ENCODE results near the gene MREG. TPM values are rescaled to one million over a fixed set of nuclear protein-coding genes. Genes with fewer than 3 reads are reported as not detected.

MREG gene
- total RNA-seq, 1 experiment from 2014 or later, result 23.0 TPM

GRCh38 chr2:216044883-216045486 is 31.6 kb upstream of the MREG start:
- no peaks in the 10 kb centered on the region for H3K4me1 ChIP-seq (replicated peaks; ENCODE audit: insufficient read depth)
- TF ChIP-seq CTCF (conservative IDR thresholded peaks at IDR 0.05) (no peak), EZH2 (IDR thresholded peaks at IDR 0.05; ENCODE audit: low read depth) (no peak)
- H2AFZ ChIP-seq, result no peak overlapping the region
- no peaks in the 10 kb centered on the region for H3K36me3 ChIP-seq (ENCODE audit: low read depth)
- no peaks in the 10 kb centered on the region for H3K79me2 ChIP-seq (ENCODE audit: low read depth)
- no peaks in the 10 kb centered on the region for H3K9me2 ChIP-seq (ENCODE audit: insufficient read depth)
- H3K9me3 ChIP-seq (ENCODE audit: insufficient read depth, low read depth), result no peaks in the 10 kb centered on the region
- no peak overlapping the region for H3K4me3 ChIP-seq
- no peak overlapping the region for H3K4me2 ChIP-seq
- CTCF ChIA-PET, result no interaction called here
- no peak overlapping the region for H3K27ac ChIP-seq
- intact Hi-C loops (cut with micrococcal nuclease; ENCODE audit: unreplicated experiment), result no loop called here
- BruUV-seq (replicated peaks), result no TSS peak
- no peak for DNase-seq
- no peaks in the 10 kb centered on the region for H3F3A ChIP-seq (ENCODE audit: insufficient read depth, low read depth)
- POLR2A ChIA-PET (ENCODE audit: unreplicated experiment), result no interaction called here
- H4K20me1 ChIP-seq (ENCODE audit: insufficient read depth), result no peaks in the 10 kb centered on the region
- no peaks in the 10 kb centered on the region for H3K27me3 ChIP-seq (ENCODE audit: insufficient read depth, low read depth)

- no peak overlapping the region for H3K27ac ChIP-seq
- DNase-seq, result no peak
- no peaks in the 10 kb centered on the region for H3F3A ChIP-seq (ENCODE audit: insufficient read depth, low read depth)
- no peaks in the 10 kb centered on the region for H4K20me1 ChIP-seq (ENCODE audit: insufficient read depth)
- no TSS peak for BruUV-seq (replicated peaks)
- no peaks in the 10 kb centered on the region for H3K27me3 ChIP-seq (ENCODE audit: insufficient read depth, low read depth)
- H3K9me3 ChIP-seq (ENCODE audit: insufficient read depth, low read depth), result no peaks in the 10 kb centered on the region
- intact Hi-C loops (cut with micrococcal nuclease; ENCODE audit: unreplicated experiment), result no loop called here
- no peak overlapping the region for H2AFZ ChIP-seq
- no peaks in the 10 kb centered on the region for H3K4me1 ChIP-seq (replicated peaks; ENCODE audit: insufficient read depth)
- TF ChIP-seq EZH2 (IDR thresholded peaks at IDR 0.05; ENCODE audit: low read depth), result no peak
- no peak for TF ChIP-seq CTCF (conservative IDR thresholded peaks at IDR 0.05)
- no peak overlapping the region for H3K4me3 ChIP-seq
- no peaks in the 10 kb centered on the region for H3K9me2 ChIP-seq (ENCODE audit: insufficient read depth)
- no peaks in the 10 kb centered on the region for H3K79me2 ChIP-seq (ENCODE audit: low read depth)
- no peak overlapping the region for H3K4me2 ChIP-seq
- ChIA-PET CTCF (no interaction called here), POLR2A (ENCODE audit: unreplicated experiment) (no interaction called here)
- no peaks in the 10 kb centered on the region for H3K36me3 ChIP-seq (ENCODE audit: low read depth)
These were observed 30.6 kb upstream of the MREG start for GRCh38 chr2:216043949-216044348.

- no peaks in the 10 kb centered on the region for H3K4me1 ChIP-seq (replicated peaks; ENCODE audit: insufficient read depth)
- H3K27me3 ChIP-seq (ENCODE audit: insufficient read depth, low read depth), result no peaks in the 10 kb centered on the region
- no peak overlapping the region for H3K27ac ChIP-seq
- intact Hi-C loops (cut with micrococcal nuclease; ENCODE audit: unreplicated experiment), result no loop called here
- POLR2A ChIA-PET (ENCODE audit: unreplicated experiment), result no interaction called here
- H2AFZ ChIP-seq, result no peak overlapping the region
- no peak overlapping the region for H3K4me3 ChIP-seq
- no peak for DNase-seq
- H3K79me2 ChIP-seq (ENCODE audit: low read depth), result no peaks in the 10 kb centered on the region
- no peak overlapping the region for H3K4me2 ChIP-seq
- no peaks in the 10 kb centered on the region for H3K9me2 ChIP-seq (ENCODE audit: insufficient read depth)
- no TSS peak for BruUV-seq (replicated peaks)
- H4K20me1 ChIP-seq (ENCODE audit: insufficient read depth), result no peaks in the 10 kb centered on the region
- no peaks in the 10 kb centered on the region for H3F3A ChIP-seq (ENCODE audit: insufficient read depth, low read depth)
- no peaks in the 10 kb centered on the region for H3K36me3 ChIP-seq (ENCODE audit: low read depth)
- H3K9me3 ChIP-seq (ENCODE audit: insufficient read depth, low read depth), result no peaks in the 10 kb centered on the region
- TF ChIP-seq EZH2 (IDR thresholded peaks at IDR 0.05; ENCODE audit: low read depth) (no peak), CTCF (conservative IDR thresholded peaks at IDR 0.05) (no peak)
- CTCF ChIA-PET, result no interaction called here
These were observed 28.1 kb upstream of the MREG start for GRCh38 chr2:216041438-216041837.

Data from PC-9 (cell line).